Measurements from ENCODE around the gene ST7.

DNA sequence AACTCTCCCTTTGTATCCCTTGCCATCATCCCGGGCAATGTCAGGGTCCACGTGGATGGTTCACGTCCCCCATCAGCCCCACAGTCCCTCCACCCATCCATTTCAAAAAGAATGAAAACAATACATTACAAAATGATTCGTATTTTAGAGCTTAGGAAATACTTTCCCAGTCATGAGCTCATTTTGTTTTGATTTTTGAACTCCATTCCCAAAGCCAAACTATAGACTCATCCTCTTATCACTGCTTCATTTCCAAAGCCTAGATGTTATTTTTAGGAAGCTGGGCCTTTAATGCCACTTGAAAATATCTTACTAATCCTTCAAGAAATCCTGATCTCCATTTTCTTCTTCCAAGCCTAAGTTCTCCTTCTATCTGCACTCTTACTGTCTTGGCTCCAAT lies 297.5 kb downstream of the ST7 start:
- TF ChIP-seq EZH2 (IDR thresholded peaks at IDR 0.05; ENCODE audit: borderline replicate concordance, low read depth, low read length, severe bottlenecking) = no peak
- TF ChIP-seq, protein P1, sequence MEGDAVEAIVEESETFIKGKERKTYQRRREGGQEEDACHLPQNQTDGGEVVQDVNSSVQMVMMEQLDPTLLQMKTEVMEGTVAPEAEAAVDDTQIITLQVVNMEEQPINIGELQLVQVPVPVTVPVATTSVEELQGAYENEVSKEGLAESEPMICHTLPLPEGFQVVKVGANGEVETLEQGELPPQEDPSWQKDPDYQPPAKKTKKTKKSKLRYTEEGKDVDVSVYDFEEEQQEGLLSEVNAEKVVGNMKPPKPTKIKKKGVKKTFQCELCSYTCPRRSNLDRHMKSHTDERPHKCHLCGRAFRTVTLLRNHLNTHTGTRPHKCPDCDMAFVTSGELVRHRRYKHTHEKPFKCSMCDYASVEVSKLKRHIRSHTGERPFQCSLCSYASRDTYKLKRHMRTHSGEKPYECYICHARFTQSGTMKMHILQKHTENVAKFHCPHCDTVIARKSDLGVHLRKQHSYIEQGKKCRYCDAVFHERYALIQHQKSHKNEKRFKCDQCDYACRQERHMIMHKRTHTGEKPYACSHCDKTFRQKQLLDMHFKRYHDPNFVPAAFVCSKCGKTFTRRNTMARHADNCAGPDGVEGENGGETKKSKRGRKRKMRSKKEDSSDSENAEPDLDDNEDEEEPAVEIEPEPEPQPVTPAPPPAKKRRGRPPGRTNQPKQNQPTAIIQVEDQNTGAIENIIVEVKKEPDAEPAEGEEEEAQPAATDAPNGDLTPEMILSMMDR (IDR thresholded peaks at IDR 0.05; ENCODE audit: extremely low read depth in 1 of 2, insufficient read depth in 1 of 2, low read depth in 1 of 2, low read length in 2 of 2) = no peak

Measured in endothelial cell of umbilical vein (primary cell).